OCI-LY7 (cell line): Measurements from ENCODE around the gene PRODH.

ENCODE experiments used
- EZH2phosphoT487 ChIP-seq: fragments of 200-600 bp; sonication (generic); IDR thresholded peaks from 2 replicates; pipeline ENCODE4 v1.6.1; 2018; ENCODE audit warnings: low read depth, borderline replicate concordance, mild to moderate bottlenecking, mixed run types, antibody characterized with exemption, low read length, moderate library complexity, mixed read lengths
- TF ChIP-seq, protein P1 (sequence below): fragments of 200-600 bp; sonication (generic); conservative IDR thresholded peaks from 2 replicates; pipeline ENCODE4 v1.5.1; 2014; ENCODE audit warnings: mild to moderate bottlenecking, antibody characterized with exemption, low read length, moderate library complexity, mixed read lengths

GRCh38 chr22:18952022-18952421 lies 15.9 kb upstream of the PRODH start:
- TF ChIP-seq, protein P1, sequence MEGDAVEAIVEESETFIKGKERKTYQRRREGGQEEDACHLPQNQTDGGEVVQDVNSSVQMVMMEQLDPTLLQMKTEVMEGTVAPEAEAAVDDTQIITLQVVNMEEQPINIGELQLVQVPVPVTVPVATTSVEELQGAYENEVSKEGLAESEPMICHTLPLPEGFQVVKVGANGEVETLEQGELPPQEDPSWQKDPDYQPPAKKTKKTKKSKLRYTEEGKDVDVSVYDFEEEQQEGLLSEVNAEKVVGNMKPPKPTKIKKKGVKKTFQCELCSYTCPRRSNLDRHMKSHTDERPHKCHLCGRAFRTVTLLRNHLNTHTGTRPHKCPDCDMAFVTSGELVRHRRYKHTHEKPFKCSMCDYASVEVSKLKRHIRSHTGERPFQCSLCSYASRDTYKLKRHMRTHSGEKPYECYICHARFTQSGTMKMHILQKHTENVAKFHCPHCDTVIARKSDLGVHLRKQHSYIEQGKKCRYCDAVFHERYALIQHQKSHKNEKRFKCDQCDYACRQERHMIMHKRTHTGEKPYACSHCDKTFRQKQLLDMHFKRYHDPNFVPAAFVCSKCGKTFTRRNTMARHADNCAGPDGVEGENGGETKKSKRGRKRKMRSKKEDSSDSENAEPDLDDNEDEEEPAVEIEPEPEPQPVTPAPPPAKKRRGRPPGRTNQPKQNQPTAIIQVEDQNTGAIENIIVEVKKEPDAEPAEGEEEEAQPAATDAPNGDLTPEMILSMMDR: no peak
- no peak for TF ChIP-seq EZH2phosphoT487
